ENCODE data around the gene ZNF189. TPM values are rescaled to one million over a fixed set of nuclear protein-coding genes. Genes with fewer than 3 reads are reported as not detected.
"Not testable (repeated sequence)": the region's sequence is repeated elsewhere in the genome, so short reads cannot be mapped to it uniquely, and the experiment has no call there.

Gene ZNF189
- total RNA-seq, 6 donors from 2014 or later: 10.4 to 25.1 (median 13.4) TPM

- H3K9me3 ChIP-seq: no peaks in the 10 kb centered on the region
- no peaks in the 10 kb centered on the region for H3K36me3 ChIP-seq
- WGBS, 2 donors: 66 to 75% methylated on average over 6 of the region's 6 CpGs
- no peaks in the 10 kb centered on the region for H3K4me1 ChIP-seq
- H3K27ac ChIP-seq: no peak overlapping the region
- no peak overlapping the region for H3K4me3 ChIP-seq
- TF ChIP-seq POLR2AphosphoS5 (IDR thresholded peaks at IDR 0.05) (no peak), POLR2A (IDR thresholded peaks at IDR 0.05) (no peak), CTCF (IDR thresholded peaks at IDR 0.05) (no peak), EP300 (IDR thresholded peaks at IDR 0.05) (no peak)
- DNase-seq (no peak), ATAC-seq (ENCODE audit: low FRiP score in 2 of 2) (peak in 1 of 2 donors; percentile 31)
- H3K27me3 ChIP-seq: no peaks in the 10 kb centered on the region
These were observed 22.4 kb upstream of the ZNF189 start for GRCh38 chr9:101376111-101376848.

- H3K4me3 ChIP-seq: no peak overlapping the region
- DNase-seq: no peak
- no peak overlapping the region for H3K27ac ChIP-seq
- H3K36me3 ChIP-seq: no peaks in the 10 kb centered on the region
- H3K27me3 ChIP-seq: no peaks in the 10 kb centered on the region
- no peak for ATAC-seq (ENCODE audit: low FRiP score in 2 of 2)
- TF ChIP-seq CTCF (IDR thresholded peaks at IDR 0.05) (no peak), EP300 (IDR thresholded peaks at IDR 0.05) (no peak), POLR2AphosphoS5 (IDR thresholded peaks at IDR 0.05) (no peak), POLR2A (IDR thresholded peaks at IDR 0.05) (no peak)
- no peaks in the 10 kb centered on the region for H3K4me1 ChIP-seq
- H3K9me3 ChIP-seq: peaks cover 0 to 7% (median 3%) of the 10 kb centered on the region in 4 donors
These were observed 18.4 kb upstream of the ZNF189 start for GRCh38 chr9:101380295-101380694.

- Histone ChIP-seq H3K27ac (no peak overlapping the region), H3K9me3 (peaks cover 0 to 10% (median 3%) of the 10 kb centered on the region in 4 donors), H3K27me3 (no peaks in the 10 kb centered on the region), H3K4me1 (no peaks in the 10 kb centered on the region), H3K4me3 (no peak overlapping the region), H3K36me3 (no peaks in the 10 kb centered on the region)
- ATAC-seq (ENCODE audit: low FRiP score in 2 of 2) (no peak), DNase-seq (no peak)
- no peak for TF ChIP-seq POLR2A (IDR thresholded peaks at IDR 0.05)
- TF ChIP-seq CTCF (IDR thresholded peaks at IDR 0.05): no peak
- WGBS, 2 donors: 85 to 95% methylated on average over 3 of the region's 3 CpGs
These were observed 17.5 kb upstream of the ZNF189 start for GRCh38 chr9:101381118-101381517.

GRCh38 chr9:101381833-101382342 lies 16.8 kb upstream of the ZNF189 start:
- WGBS, 2 donors: 88 to 92% methylated on average over 2 of the region's 2 CpGs
- Histone ChIP-seq H3K27me3 (no peaks in the 10 kb centered on the region), H3K4me1 (no peaks in the 10 kb centered on the region), H3K4me3 (no peak overlapping the region), H3K36me3 (no peaks in the 10 kb centered on the region), H3K9me3 (peaks cover 0 to 10% (median 3%) of the 10 kb centered on the region in 4 donors), H3K27ac (no peak overlapping the region)
- no peak for DNase-seq
- ATAC-seq (ENCODE audit: low FRiP score in 2 of 2): no peak
- no peak for TF ChIP-seq POLR2AphosphoS5 (IDR thresholded peaks at IDR 0.05)
- no peak for TF ChIP-seq EP300 (IDR thresholded peaks at IDR 0.05)

GRCh38 chr9:101383361-101383760 lies 15.3 kb upstream of the ZNF189 start:
- peaks cover 0 to 10% (median 3%) of the 10 kb centered on the region in 4 donors for H3K9me3 ChIP-seq
- peaks cover 0 to 4% (median 0%) of the 10 kb centered on the region in 4 donors for H3K36me3 ChIP-seq
- no peaks in the 10 kb centered on the region for H3K27me3 ChIP-seq
- H3K27ac ChIP-seq: no peak overlapping the region
- TF ChIP-seq EP300 (IDR thresholded peaks at IDR 0.05) (no peak), CTCF (IDR thresholded peaks at IDR 0.05) (no peak), POLR2A (IDR thresholded peaks at IDR 0.05) (no peak), POLR2AphosphoS5 (IDR thresholded peaks at IDR 0.05) (no peak)
- DNase-seq: no peak
- H3K4me1 ChIP-seq: no peaks in the 10 kb centered on the region
- whole genome bisulfite sequencing, 2 donors: 67 to 78% methylated on average over 2 of the region's 2 CpGs
- H3K4me3 ChIP-seq: no peak overlapping the region
- ATAC-seq (ENCODE audit: low FRiP score in 2 of 2): no peak

GRCh38 chr9:101384873-101385536 lies 13.6 kb upstream of the ZNF189 start, which contains the start of gene BAAT:
TSS of gene BAAT (minus strand) at chr9:101385006. CDS start at chr9:101371404, 13,602 bp downstream.
- not testable (repeated sequence) for DNase-seq; H3K4me3 ChIP-seq; H3K27me3 ChIP-seq; H3K27ac ChIP-seq; H3K4me1 ChIP-seq; ATAC-seq (ENCODE audit: low FRiP score in 2 of 2)
- H3K36me3 ChIP-seq: peaks cover 9 to 19% (median 11%) of the 10 kb centered on the region in 4 donors
- 93 to 95% methylated on average over 11 of the region's 11 CpGs for WGBS, 2 donors
- peaks cover 0 to 10% (median 3%) of the 10 kb centered on the region in 4 donors for H3K9me3 ChIP-seq
